Kidney (tissue), 14 donors: Measurements from ENCODE around the gene RPTOR. TPM values are rescaled to one million over a fixed set of nuclear protein-coding genes. Genes with fewer than 3 reads are reported as not detected.

Experiments used
- DNase-seq, 5 donors: peaks; one replicate each; pipeline ENCODE4 v3.0.0-alpha.2; 2013 to 2020
- FAIRE-seq: peaks from 2 replicates; lab custom pipeline; 2012; peaks lifted over from hg19 to GRCh38; lab: Jason Lieb, UNC
- H3K27ac ChIP-seq, 2 donors: one replicate each; pipeline ENCODE4 v1.7.0; 2013; ENCODE audit warnings: low read depth in 2 of 2, low read length in 2 of 2, inconsistent platforms in 1 of 2
- H3K27me3 ChIP-seq: one replicate; pipeline ENCODE4 v1.7.1; 2013; ENCODE audit warnings: low read length, inconsistent platforms; ENCODE audit not compliant: control insufficient read depth, insufficient read depth
- H3K36me3 ChIP-seq, 3 donors: one replicate each; pipeline versions ENCODE4 v1.7.0 to v1.7.1; 2013; ENCODE audit warnings: low read length in 3 of 3, control low read depth in 1 of 3, inconsistent platforms in 1 of 3; ENCODE audit not compliant: insufficient read depth in 3 of 3, control insufficient read depth in 2 of 3
- H3K4me1 ChIP-seq, 3 donors: one replicate each; pipeline versions ENCODE4 v1.7.0 to v1.7.1; 2013; ENCODE audit warnings: low read length in 3 of 3, inconsistent platforms in 1 of 3, low read depth in 1 of 3; ENCODE audit not compliant: control insufficient read depth in 2 of 3, insufficient read depth in 2 of 3
- H3K4me3 ChIP-seq, 3 donors: one replicate each; pipeline versions ENCODE4 v1.7.0 to v1.8.1; 2013; ENCODE audit warnings: low read length in 3 of 3, control low read depth in 1 of 3, inconsistent platforms in 1 of 3
- H3K9ac ChIP-seq, 3 donors: one replicate each; pipeline versions ENCODE4 v1.7.0 to v1.7.1; 2013; ENCODE audit warnings: low read length in 3 of 3, control low read depth in 1 of 3, inconsistent platforms in 1 of 3
- H3K9me3 ChIP-seq, 3 donors: one replicate each; pipeline versions ENCODE4 v1.7.0 to v1.7.1; 2013; ENCODE audit warnings: low read length in 3 of 3, control low read depth in 1 of 3, inconsistent platforms in 1 of 3; ENCODE audit not compliant: control insufficient read depth in 2 of 3, insufficient read depth in 1 of 3
- CTCF ChIP-seq: IDR thresholded peaks from 3 replicates; pipeline ENCODE4 v1.5.1; 2012; ENCODE audit warnings: mild to moderate bottlenecking, moderate library complexity, borderline replicate concordance; ENCODE audit not compliant: insufficient read depth; ENCODE audit errors: extremely low read depth
- intact Hi-C: fragments of 100-400 bp; cut with DNase I; formaldehyde crosslinking; loops from one replicate; pipeline ENCODE4 v1.11.1; 2022
- polyA plus RNA-seq: library from polyadenylated mRNA; stranded (reverse); fragments of 350-450 nt; fragmentation: Illumina TruSeq; extraction: RNeasy Lipid Tissue Mini Kit (QIAGEN cat#74804); gene quantifications from one replicate; pipeline ENCODE4 v1.2.3, GENCODE V29; 2014; ENCODE audit warnings: low read depth, low replicate concordance; ENCODE audit not compliant: insufficient read depth
- total RNA-seq: library from RNA; stranded (reverse); fragmentation: NEBNext Ultra II Directional; extraction: Animal tissue kit (Norgen Biotek cat#: 25700); gene quantifications from one replicate; pipeline ENCODE4 v1.2.1, GENCODE V29; 2021
- donor health status: control.
- donor health status: control.
- donor health status: control.
- donor health status: control.
- donor health status: control.
- donor health status: DM: yes; HTN: yes; CAD: no.
- donor health status: Normal renal cell carcinoma (clear cell type).

RPTOR gene
- total and polyA plus RNA-seq, 2 donors from 2014 or later = 5.5 to 37.6 TPM

DNA sequence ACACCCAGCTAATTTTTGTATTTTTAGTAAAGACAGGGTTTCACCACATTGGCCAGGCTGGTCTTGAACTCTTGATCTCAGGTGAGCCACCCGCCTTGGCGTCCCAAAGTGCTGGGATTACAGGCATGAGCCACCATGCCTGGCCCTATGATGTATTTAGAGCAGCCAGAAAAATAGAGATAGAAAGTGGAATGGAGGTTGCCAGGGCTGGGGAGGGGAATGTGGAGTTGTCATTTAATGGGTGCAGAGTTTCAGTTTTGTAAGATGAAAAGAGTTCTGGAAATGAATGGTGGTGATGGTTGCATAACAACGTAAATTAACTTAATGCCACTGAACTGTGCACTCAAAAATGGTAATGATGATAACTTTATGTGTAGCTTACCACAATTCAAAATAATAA, 36.7 kb upstream of the RPTOR start:
- no peak for TF ChIP-seq CTCF
- Histone ChIP-seq H3K27ac (no peak overlapping the region), H3K27me3 (no peaks in the 10 kb centered on the region), H3K9ac (no peak overlapping the region), H3K4me1 (no peaks in the 10 kb centered on the region), H3K9me3 (no peaks in the 10 kb centered on the region), H3K4me3 (no peak overlapping the region), H3K36me3 (no peaks in the 10 kb centered on the region)
- DNase-seq = no peak
- intact Hi-C loops = no loop called here
- FAIRE-seq = no peak

DNA sequence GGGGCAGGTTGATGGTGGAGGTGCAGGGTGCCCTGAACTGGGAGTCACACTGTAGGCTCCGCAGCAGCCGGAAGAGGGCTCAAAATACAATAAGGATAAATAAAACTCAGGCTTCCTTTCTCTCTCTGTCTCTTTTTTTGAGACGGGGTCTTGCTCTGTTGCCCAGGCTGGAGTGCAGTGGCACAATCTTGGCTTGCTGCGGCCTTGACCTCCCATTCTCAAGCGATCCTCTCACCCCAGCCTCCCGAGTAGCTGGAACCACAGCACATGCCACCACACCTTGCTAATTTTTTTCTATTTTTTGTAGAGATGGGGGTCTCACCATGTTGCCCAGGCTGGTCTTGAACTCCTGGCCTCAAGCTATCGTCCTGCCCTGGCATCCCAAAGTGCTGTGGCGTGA, 35.3 kb upstream of the RPTOR start:
- no peaks in the 10 kb centered on the region for H3K36me3 ChIP-seq
- no peak overlapping the region for H3K27ac ChIP-seq
- DNase-seq = no peak
- H3K4me1 ChIP-seq = no peaks in the 10 kb centered on the region
- no peak for TF ChIP-seq CTCF
- H3K27me3 ChIP-seq = no peaks in the 10 kb centered on the region
- H3K4me3 ChIP-seq = no peak overlapping the region
- intact Hi-C loops = no loop called here
- FAIRE-seq = no peak
- H3K9ac ChIP-seq = no peak overlapping the region
- no peaks in the 10 kb centered on the region for H3K9me3 ChIP-seq

- no peaks in the 10 kb centered on the region for H3K36me3 ChIP-seq
- H3K4me1 ChIP-seq = no peaks in the 10 kb centered on the region
- TF ChIP-seq CTCF = no peak
- FAIRE-seq (no peak), DNase-seq (no peak)
- H3K4me3 ChIP-seq = no peak overlapping the region
- intact Hi-C loops = no loop called here
- H3K9me3 ChIP-seq = no peaks in the 10 kb centered on the region
- H3K27me3 ChIP-seq = no peaks in the 10 kb centered on the region
- no peak overlapping the region for H3K9ac ChIP-seq
- no peak overlapping the region for H3K27ac ChIP-seq
Observed at GRCh38 chr17:80510132-80510531, 34.5 kb upstream of the RPTOR start.

GRCh38 chr17:80510772-80511171, 33.9 kb upstream of the RPTOR start:
- DNase-seq (no peak), FAIRE-seq (no peak)
- no peak overlapping the region for H3K9ac ChIP-seq
- intact Hi-C loops = no loop called here
- H3K27ac ChIP-seq = no peak overlapping the region
- H3K4me3 ChIP-seq = no peak overlapping the region
- TF ChIP-seq CTCF = no peak
- no peaks in the 10 kb centered on the region for H3K36me3 ChIP-seq
- no peaks in the 10 kb centered on the region for H3K27me3 ChIP-seq
- H3K4me1 ChIP-seq = no peaks in the 10 kb centered on the region
- H3K9me3 ChIP-seq = no peaks in the 10 kb centered on the region
